ENCODE measurements around the gene TRAPPC1. TPM values are rescaled to one million over a fixed set of nuclear protein-coding genes. Genes with fewer than 3 reads are reported as not detected.

The TRAPPC1 gene
- total and polyA plus RNA-seq, 4 experiments from 2014 or later, result 116 to 240 (median 178) TPM

GRCh38 chr17:7929158-7930023, 2.4 kb downstream of the TRAPPC1 start, which contains the start of gene KCNAB3:
KCNAB3 (minus strand) TSS chr17:7929856; CDS start chr17:7929435, 421 bp downstream.
- intact Hi-C loops (cut with micrococcal nuclease), result loop anchor here (5.0 kb wide), 3 partner anchors 38 to 358 kb away; partner anchors contain the start of gene RANGRF
- no peaks in the 10 kb centered on the region for H3K9me3 ChIP-seq (ENCODE audit: control insufficient read depth in 1 of 2, low read length in 2 of 2)
- no peaks in the 10 kb centered on the region for H3K36me3 ChIP-seq (ENCODE audit: insufficient read depth, low read length)
- POLR2A ChIA-PET (ENCODE audit: partially characterized antibody), result interaction anchor here (1.1 to 7.0 kb wide), 4 partner anchors 8 to 73 kb away, joined by 4 to 116 read pairs (median 8); partner anchors contain the start of genes CYB5D1, NAA38 and RNF227
- Mint-ChIP-seq H3K9me3 (no peaks in the 10 kb centered on the region), H3K36me3 (peaks cover 5 to 19% of the 10 kb centered on the region in 2 donors), H3K4me3 (peak within 1 kb of the TSS; percentile 94 to 100 (median 98)), H3K27me3 (no peaks in the 10 kb centered on the region), H3K27ac (peak within 1 kb of the TSS; percentile 37 to 100 (median 98)), H3K4me1 (peaks cover 30 to 54% (median 41%) of the 10 kb centered on the region in 4 donors)
- peaks cover 33% of the 10 kb centered on the region for H3K4me1 ChIP-seq (ENCODE audit: insufficient read depth, low read length)
- DNase-seq, result peak; percentile 57 to 75 (median 73)
- CTCF ChIA-PET (ENCODE audit: partially characterized antibody), result interaction anchor here (2.0 to 8.0 kb wide), 2 partner anchors 13 to 59 kb away, joined by 8 to 83 read pairs; partner anchors contain the start of gene RNF227
- H3K4me3 ChIP-seq (ENCODE audit: low read length in 2 of 2), result no peak within 1 kb of the TSS
- peak within 1 kb of the TSS; percentile 85 for H3K27ac ChIP-seq (ENCODE audit: low read depth, low read length)
- H3K27me3 ChIP-seq (ENCODE audit: insufficient read depth, low read length), result no peaks in the 10 kb centered on the region

GRCh38 chr17:7927596-7927995, 4.2 kb downstream of the TRAPPC1 start:
- no peak overlapping the region for H3K4me3 ChIP-seq (ENCODE audit: low read length in 2 of 2)
- H3K4me1 ChIP-seq (ENCODE audit: insufficient read depth, low read length), result peaks cover 29% of the 10 kb centered on the region
- no peaks in the 10 kb centered on the region for H3K9me3 Mint-ChIP-seq
- no peaks in the 10 kb centered on the region for H3K9me3 ChIP-seq (ENCODE audit: control insufficient read depth in 1 of 2, low read length in 2 of 2)
- no peak for DNase-seq
- H3K36me3 Mint-ChIP-seq, result peaks cover 5 to 16% of the 10 kb centered on the region in 2 donors
- peaks cover 20 to 48% (median 35%) of the 10 kb centered on the region in 4 donors for H3K4me1 Mint-ChIP-seq
- no peaks in the 10 kb centered on the region for H3K36me3 ChIP-seq (ENCODE audit: insufficient read depth, low read length)
- intact Hi-C loops (cut with micrococcal nuclease), result no loop called here
- H3K4me3 Mint-ChIP-seq, result peak overlapping the region in 2 of 8 donors; percentile 58 to 74
- POLR2A ChIA-PET (ENCODE audit: partially characterized antibody), result no interaction called here
- no peak overlapping the region for H3K27ac ChIP-seq (ENCODE audit: low read depth, low read length)
- no peaks in the 10 kb centered on the region for H3K27me3 ChIP-seq (ENCODE audit: insufficient read depth, low read length)
- H3K27ac Mint-ChIP-seq, result peak overlapping the region in 3 of 7 donors; percentile 36 to 73 (median 66)
- H3K27me3 Mint-ChIP-seq, result no peaks in the 10 kb centered on the region
- CTCF ChIA-PET (ENCODE audit: partially characterized antibody), result interaction anchor here (0.7 to 1.4 kb wide), 2 partner anchors 15 to 63 kb away, joined by 3 to 4 read pairs; no protein-coding TSS in a partner anchor

DNA sequence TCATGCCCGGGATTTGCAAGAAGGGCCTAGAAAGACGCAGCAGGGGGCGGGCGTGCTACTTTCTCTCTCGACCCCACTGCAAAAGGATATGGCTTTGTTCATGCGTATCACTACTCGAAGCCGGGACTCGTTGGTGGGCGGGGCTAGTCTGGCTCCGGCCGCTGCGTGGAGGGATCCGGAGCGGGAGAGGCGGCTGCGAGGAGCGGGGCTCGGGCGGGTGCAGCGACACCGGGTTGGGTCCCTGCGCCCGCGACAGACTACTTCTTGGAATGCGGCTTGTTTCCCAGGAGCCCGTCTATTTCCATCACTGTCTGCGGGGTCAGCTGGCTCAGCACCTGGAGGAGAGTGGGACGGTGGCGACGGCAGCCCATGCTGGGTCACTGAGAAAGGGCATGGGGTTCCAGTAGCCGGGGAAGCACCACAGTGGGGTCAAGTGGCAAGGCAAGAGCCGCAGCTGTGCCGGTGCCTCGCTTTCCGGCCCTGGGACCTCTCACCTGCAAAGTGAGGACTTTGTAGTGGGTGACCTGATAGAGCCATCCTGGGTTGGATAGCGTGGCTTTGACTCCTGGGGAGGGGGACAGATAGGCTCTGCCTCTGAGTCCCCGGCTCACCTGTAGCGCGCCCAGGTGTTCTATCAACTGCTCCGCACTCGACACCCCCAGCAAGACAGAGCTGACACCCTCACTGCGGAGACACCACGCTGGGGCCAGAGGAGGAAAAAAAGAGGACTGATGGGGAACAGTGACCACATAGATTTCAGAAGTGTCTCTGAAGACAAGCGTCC, 8.7 kb downstream of the TRAPPC1 start:
- DNase-seq, result peak; percentile 79 to 86 (median 80)
- H3K4me3 ChIP-seq (ENCODE audit: low read length in 2 of 2), result peak overlapping the region; percentile 48 to 70
- CTCF ChIA-PET (ENCODE audit: partially characterized antibody), result interaction anchor here (1.3 to 2.5 kb wide), 6 partner anchors 9 to 72 kb away, joined by 3 to 13 read pairs (median 5); partner anchors contain the start of genes CNTROB and TRAPPC1

GRCh38 chr17:7922269-7922844, 9.4 kb downstream of the TRAPPC1 start:
- Mint-ChIP-seq H3K27ac (peak overlapping the region; percentile 74 to 100 (median 93)), H3K9me3 (no peaks in the 10 kb centered on the region), H3K4me1 (peaks cover 7 to 25% (median 14%) of the 10 kb centered on the region in 4 donors), H3K27me3 (no peaks in the 10 kb centered on the region), H3K36me3 (peaks cover 0 to 1% of the 10 kb centered on the region in 2 donors), H3K4me3 (peak overlapping the region; percentile 77 to 99 (median 88))
- peak in 1 of 5 donors; percentile 38 for DNase-seq
- Histone ChIP-seq H3K9me3 (ENCODE audit: control insufficient read depth in 1 of 2, low read length in 2 of 2) (no peaks in the 10 kb centered on the region), H3K27me3 (ENCODE audit: insufficient read depth, low read length) (no peaks in the 10 kb centered on the region), H3K36me3 (ENCODE audit: insufficient read depth, low read length) (no peaks in the 10 kb centered on the region), H3K4me3 (ENCODE audit: low read length in 2 of 2) (peak overlapping the region; percentile 48 to 70), H3K4me1 (ENCODE audit: insufficient read depth, low read length) (peaks cover 15% of the 10 kb centered on the region), H3K27ac (ENCODE audit: low read depth, low read length) (peak overlapping the region; percentile 63)
- ChIA-PET CTCF (ENCODE audit: partially characterized antibody) (interaction anchor here (1.1 to 2.5 kb wide), 8 partner anchors 9 to 71 kb away, joined by 3 to 13 read pairs (median 5); partner anchors contain the start of genes CNTROB and TRAPPC1), POLR2A (ENCODE audit: partially characterized antibody) (interaction anchor here (0.5 to 3.6 kb wide), 8 partner anchors 8 to 381 kb away, joined by 3 to 41 read pairs (median 4); partner anchors contain the start of genes CNTROB, CTC1, KCNAB3 and TRAPPC1)
- intact Hi-C loops (cut with micrococcal nuclease), result loop anchor here (1.0 kb wide), 1 partner anchor 10 kb away; the partner anchor contains the start of gene CNTROB

More for the DNA sequence above, 8.7 kb downstream of the TRAPPC1 start:
- POLR2A ChIA-PET (ENCODE audit: partially characterized antibody), result interaction anchor here (0.7 to 3.6 kb wide), 10 partner anchors 8 to 325 kb away, joined by 3 to 41 read pairs (median 3); partner anchors contain the start of genes CNTROB, CTC1 and TRAPPC1
- Histone ChIP-seq H3K27me3 (ENCODE audit: insufficient read depth, low read length) (no peaks in the 10 kb centered on the region), H3K9me3 (ENCODE audit: control insufficient read depth in 1 of 2, low read length in 2 of 2) (no peaks in the 10 kb centered on the region), H3K36me3 (ENCODE audit: insufficient read depth, low read length) (no peaks in the 10 kb centered on the region), H3K4me1 (ENCODE audit: insufficient read depth, low read length) (peaks cover 15% of the 10 kb centered on the region), H3K27ac (ENCODE audit: low read depth, low read length) (peak overlapping the region; percentile 63)
- no peaks in the 10 kb centered on the region for H3K9me3 Mint-ChIP-seq
- intact Hi-C loops (cut with micrococcal nuclease), result loop anchor here (1.0 kb wide), 1 partner anchor 9 kb away; the partner anchor contains the start of gene CNTROB
- peaks cover 7 to 25% (median 17%) of the 10 kb centered on the region in 4 donors for H3K4me1 Mint-ChIP-seq
- H3K27ac Mint-ChIP-seq, result peak overlapping the region; percentile 74 to 100 (median 93)
- no peaks in the 10 kb centered on the region for H3K27me3 Mint-ChIP-seq
- peak overlapping the region; percentile 77 to 99 (median 88) for H3K4me3 Mint-ChIP-seq
- H3K36me3 Mint-ChIP-seq, result peaks cover 0 to 4% of the 10 kb centered on the region in 2 donors

- no peak overlapping the region for H3K27ac ChIP-seq (ENCODE audit: low read depth, low read length)
- peaks cover 26% of the 10 kb centered on the region for H3K4me1 ChIP-seq (ENCODE audit: insufficient read depth, low read length)
- intact Hi-C loops (cut with micrococcal nuclease), result no loop called here
- POLR2A ChIA-PET (ENCODE audit: partially characterized antibody), result interaction anchor here (1.0 to 6.9 kb wide), 11 partner anchors 9 to 333 kb away, joined by 3 to 116 read pairs (median 11); partner anchors contain the start of genes CNTROB, CYB5D1, KCNAB3 and MPDU1
- no peaks in the 10 kb centered on the region for H3K9me3 ChIP-seq (ENCODE audit: control insufficient read depth in 1 of 2, low read length in 2 of 2)
- H3K36me3 Mint-ChIP-seq, result peaks cover 0 to 19% of the 10 kb centered on the region in 2 donors
- peak overlapping the region; percentile 49 to 90 (median 86) for H3K4me3 Mint-ChIP-seq
- CTCF ChIA-PET (ENCODE audit: partially characterized antibody), result interaction anchor here (0.6 to 10.8 kb wide), 11 partner anchors 9 to 156 kb away, joined by 3 to 219 read pairs (median 5); partner anchors contain the start of genes CNTROB, KCNAB3, NAA38 and TRAPPC1
- H3K4me3 ChIP-seq (ENCODE audit: low read length in 2 of 2), result no peak overlapping the region
- no peaks in the 10 kb centered on the region for H3K27me3 ChIP-seq (ENCODE audit: insufficient read depth, low read length)
- peaks cover 2% of the 10 kb centered on the region for H3K36me3 ChIP-seq (ENCODE audit: insufficient read depth, low read length)
- peaks cover 20 to 36% (median 27%) of the 10 kb centered on the region in 4 donors for H3K4me1 Mint-ChIP-seq
- no peaks in the 10 kb centered on the region for H3K27me3 Mint-ChIP-seq
- H3K9me3 Mint-ChIP-seq, result peaks cover 0 to 1% (median 0%) of the 10 kb centered on the region in 8 donors
- no peak for DNase-seq
- H3K27ac Mint-ChIP-seq, result peak overlapping the region; percentile 44 to 92 (median 91)
Measured at GRCh38 chr17:7916808-7917207, 14.9 kb downstream of the TRAPPC1 start.

- no peak for DNase-seq
- ChIA-PET POLR2A (ENCODE audit: partially characterized antibody) (interaction anchor here (0.9 to 6.9 kb wide), 24 partner anchors 9 to 333 kb away, joined by 3 to 116 read pairs (median 7); partner anchors contain the start of genes CHD3, CNTROB, CYB5D1 and HES7), CTCF (ENCODE audit: partially characterized antibody) (interaction anchor here (0.5 to 10.8 kb wide), 11 partner anchors 10 to 379 kb away, joined by 3 to 219 read pairs (median 6); partner anchors contain the start of genes CNTROB, CYB5D1, KCNAB3 and NAA38)
- H3K4me1 Mint-ChIP-seq, result peaks cover 19 to 36% (median 25%) of the 10 kb centered on the region in 4 donors
- intact Hi-C loops (cut with micrococcal nuclease), result no loop called here
- peak overlapping the region; percentile 49 to 90 (median 86) for H3K4me3 Mint-ChIP-seq
- H3K36me3 Mint-ChIP-seq, result peaks cover 0 to 22% of the 10 kb centered on the region in 2 donors
- Histone ChIP-seq H3K27ac (ENCODE audit: low read depth, low read length) (peak overlapping the region; percentile 67), H3K36me3 (ENCODE audit: insufficient read depth, low read length) (peaks cover 6% of the 10 kb centered on the region), H3K27me3 (ENCODE audit: insufficient read depth, low read length) (no peaks in the 10 kb centered on the region), H3K4me3 (ENCODE audit: low read length in 2 of 2) (peak overlapping the region in 1 of 2 donors; percentile 71), H3K4me1 (ENCODE audit: insufficient read depth, low read length) (peaks cover 26% of the 10 kb centered on the region), H3K9me3 (ENCODE audit: control insufficient read depth in 1 of 2, low read length in 2 of 2) (no peaks in the 10 kb centered on the region)
- no peaks in the 10 kb centered on the region for H3K27me3 Mint-ChIP-seq
- peak overlapping the region; percentile 44 to 92 (median 91) for H3K27ac Mint-ChIP-seq
- peaks cover 0 to 1% (median 0%) of the 10 kb centered on the region in 8 donors for H3K9me3 Mint-ChIP-seq
Measured at GRCh38 chr17:7916385-7916682, 15.4 kb downstream of the TRAPPC1 start.

Data from CD4-positive, alpha-beta memory T cell (primary cell).